GM21447 (cell line): Measurements from ENCODE around the gene POU3F2.

ENCODE experiments used
- ATAC-seq: cut with Tn5 transposase; IDR thresholded peaks from one replicate; pipeline ENCODE4 v1.9.1; 2021; ENCODE audit not compliant: unreplicated experiment

Gene POU3F2

DNA sequence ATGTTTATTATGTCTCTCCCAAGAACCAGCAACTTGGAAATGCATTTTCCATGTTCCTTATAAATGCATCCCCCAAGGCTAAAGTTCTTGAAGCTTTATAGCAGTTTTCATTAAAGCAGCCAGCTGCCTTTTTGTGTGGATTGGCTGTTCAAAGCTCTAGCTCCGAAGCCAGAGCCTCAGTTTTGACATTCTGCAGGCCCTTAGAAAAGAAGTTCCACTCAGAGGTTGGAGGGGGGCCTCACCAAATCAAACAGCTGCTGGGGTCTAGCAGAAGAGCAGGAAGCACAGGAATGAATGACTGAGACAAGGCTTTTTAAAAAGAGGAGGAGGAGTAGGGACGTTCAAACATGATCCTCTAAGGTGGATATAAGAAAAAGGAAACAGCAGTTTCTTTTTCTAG is 4.2 kb upstream of the POU3F2 start:
- ATAC-seq, result no peak

DNA sequence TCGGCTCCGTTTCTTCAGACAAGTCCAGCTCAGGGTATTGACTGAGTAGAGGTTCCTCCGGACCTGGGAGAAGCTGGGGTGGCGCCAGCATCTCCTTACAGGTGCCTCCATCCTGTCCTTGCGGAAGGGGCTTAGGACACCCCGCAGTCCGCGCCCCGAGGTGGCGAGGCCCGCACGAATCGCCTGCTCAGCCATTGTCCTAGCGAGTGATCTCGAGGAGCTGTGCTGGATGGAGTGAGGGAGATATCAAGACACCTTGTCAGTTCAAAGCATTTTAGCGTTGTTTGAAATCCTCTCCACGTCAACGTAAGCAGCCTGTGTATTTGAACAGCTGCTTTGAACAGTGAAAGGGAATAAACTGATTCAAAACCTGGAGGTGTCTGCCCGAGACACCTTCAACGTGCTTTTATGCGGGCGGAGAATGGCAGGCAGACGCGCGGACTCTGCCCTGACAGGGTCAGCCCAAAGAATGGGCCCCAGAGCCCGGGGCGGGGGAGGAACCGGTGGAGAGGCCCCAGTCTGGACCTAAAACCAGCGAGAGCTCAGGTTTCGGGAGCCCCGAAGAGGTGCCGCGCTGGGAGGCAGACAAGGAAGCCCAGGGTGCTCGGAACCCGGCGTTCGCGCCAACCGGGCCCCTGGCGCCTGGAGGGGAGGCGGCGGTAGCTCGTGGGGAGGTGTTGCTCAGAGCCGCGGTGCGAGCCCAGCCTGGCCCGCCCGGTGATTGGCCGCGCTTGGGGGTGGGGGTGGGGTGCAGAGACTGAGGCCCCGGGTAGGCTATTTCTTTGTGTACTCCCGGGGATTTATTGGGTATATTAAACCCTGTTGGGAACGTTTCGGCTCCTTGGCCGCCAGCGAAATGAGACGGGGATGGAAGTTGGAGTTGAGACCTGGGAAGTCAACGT is 3.1 kb upstream of the POU3F2 start:
- no peak for ATAC-seq

DNA sequence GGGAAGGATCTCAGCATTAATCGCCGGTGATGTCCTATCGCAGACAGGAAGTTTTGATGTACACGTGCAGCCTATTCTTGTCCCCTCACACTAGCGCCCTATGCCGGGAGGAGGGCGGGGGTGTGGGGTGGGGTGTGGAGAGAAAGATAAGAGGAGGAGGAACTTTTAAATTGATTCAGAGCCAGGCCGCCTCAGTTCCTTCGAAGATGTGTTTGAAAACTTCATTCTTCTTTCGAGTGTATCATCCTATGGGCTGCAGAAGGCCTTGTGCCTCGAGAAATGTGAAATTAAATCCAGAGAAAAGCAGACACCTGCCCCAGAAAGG is 2.5 kb upstream of the POU3F2 start:
- no peak for ATAC-seq

- no peak for ATAC-seq
Measured at GRCh38 chr6:98832284-98833056, 1.9 kb upstream of the POU3F2 start.

DNA sequence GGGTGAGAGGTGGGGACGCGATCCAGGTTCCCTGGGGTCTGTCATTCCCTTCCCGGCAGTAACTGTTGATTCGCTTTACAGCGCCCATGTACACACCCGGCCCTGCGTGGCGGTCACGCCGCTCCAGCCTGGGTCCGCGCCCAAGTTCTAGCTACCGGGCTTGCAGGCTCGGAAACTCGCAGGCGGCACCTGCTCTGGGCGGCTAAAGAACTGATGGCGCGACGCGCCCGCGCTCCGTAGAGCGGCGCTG is 1.4 kb upstream of the POU3F2 start:
- ATAC-seq, result no peak

DNA sequence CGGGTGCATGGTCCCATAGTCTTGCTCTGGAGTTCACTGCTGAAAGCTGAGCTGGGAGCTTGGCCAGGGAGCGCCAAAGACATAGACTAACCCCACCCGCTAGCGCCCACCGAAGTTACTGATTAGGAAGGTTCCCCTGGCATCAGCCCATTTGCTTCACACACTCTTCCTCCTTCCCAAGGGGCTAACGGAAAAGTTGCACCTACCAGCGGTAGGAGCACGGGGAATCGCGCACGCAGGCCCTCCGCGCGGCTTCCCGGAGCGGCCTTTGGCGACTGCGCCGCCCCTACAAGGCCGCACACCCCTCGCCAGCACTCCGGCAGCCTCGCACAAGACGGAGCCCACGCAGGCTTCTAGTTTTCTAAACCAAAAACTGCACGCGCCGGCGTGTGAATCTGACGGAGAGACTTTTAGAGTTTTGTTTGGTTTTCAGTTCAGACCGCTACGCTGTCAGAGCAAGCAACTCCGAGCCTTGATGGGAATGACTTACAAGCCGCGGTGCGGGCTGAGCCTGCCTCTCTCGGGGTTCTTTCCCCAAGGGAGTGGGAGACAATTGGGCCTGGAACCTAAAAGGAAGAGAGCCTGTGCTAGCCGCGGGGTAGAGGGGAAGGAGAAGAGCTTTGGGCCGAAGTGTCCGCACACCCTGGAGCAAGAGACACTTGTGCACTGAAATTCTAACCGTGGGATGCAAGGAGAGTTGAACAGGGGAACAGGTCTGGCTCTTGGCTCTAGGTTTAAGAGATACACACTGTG is 891 bp upstream of the POU3F2 start:
- no peak for ATAC-seq

DNA sequence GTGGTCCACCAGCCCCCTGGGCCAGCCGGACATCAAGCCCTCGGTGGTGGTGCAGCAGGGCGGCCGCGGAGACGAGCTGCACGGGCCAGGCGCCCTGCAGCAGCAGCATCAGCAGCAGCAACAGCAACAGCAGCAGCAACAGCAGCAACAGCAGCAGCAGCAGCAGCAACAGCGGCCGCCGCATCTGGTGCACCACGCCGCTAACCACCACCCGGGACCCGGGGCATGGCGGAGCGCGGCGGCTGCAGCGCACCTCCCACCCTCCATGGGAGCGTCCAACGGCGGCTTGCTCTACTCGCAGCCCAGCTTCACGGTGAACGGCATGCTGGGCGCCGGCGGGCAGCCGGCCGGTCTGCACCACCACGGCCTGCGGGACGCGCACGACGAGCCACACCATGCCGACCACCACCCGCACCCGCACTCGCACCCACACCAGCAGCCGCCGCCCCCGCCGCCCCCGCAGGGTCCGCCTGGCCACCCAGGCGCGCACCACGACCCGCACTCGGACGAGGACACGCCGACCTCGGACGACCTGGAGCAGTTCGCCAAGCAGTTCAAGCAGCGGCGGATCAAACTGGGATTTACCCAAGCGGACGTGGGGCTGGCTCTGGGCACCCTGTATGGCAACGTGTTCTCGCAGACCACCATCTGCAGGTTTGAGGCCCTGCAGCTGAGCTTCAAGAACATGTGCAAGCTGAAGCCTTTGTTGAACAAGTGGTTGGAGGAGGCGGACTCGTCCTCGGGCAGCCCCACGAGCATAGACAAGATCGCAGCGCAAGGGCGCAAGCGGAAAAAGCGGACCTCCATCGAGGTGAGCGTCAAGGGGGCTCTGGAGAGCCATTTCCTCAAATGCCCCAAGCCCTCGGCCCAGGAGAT is 1.0 kb downstream of the POU3F2 start:
- no peak for ATAC-seq

DNA sequence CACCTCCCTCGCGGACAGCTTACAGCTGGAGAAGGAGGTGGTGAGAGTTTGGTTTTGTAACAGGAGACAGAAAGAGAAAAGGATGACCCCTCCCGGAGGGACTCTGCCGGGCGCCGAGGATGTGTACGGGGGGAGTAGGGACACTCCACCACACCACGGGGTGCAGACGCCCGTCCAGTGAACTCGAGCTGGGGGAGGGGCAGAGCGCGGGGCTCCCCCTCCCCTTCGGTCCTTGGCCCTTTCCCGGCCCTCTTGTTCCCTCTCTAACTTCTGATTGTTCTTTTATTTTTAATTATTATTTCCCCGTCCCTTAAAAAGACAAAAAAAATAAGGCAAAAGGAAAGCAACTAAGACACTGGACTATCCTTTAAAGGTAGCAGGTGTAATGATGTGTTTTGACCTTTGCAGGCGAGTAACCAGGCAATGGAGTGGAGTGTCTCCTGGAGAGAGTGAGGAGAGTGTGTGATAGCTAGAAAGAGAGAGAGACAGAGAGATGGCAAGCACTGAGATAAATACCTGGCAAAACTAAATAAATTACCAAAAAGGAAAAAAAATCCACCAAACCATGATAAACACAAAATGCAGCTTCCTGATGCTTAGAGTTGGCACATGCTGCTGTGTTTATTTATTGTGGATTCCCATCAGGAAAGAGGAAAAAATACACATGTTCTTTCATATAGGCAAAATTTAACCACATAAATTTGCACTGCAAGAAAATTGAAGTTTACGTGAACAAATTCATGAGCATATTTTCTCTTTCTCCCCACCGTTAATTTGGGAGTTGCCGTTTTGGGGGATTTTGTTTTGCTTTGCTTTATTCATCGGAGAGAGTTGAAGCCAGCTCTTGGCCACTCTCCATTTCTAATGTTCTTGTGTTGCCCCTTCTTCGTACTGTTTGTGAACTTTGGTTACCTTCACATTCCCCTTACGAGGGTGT is 1.9 kb downstream of the POU3F2 start:
- ATAC-seq, result no peak

GRCh38 chr6:98836962-98837944 is 2.9 kb downstream of the POU3F2 start:
- no peak for ATAC-seq

DNA sequence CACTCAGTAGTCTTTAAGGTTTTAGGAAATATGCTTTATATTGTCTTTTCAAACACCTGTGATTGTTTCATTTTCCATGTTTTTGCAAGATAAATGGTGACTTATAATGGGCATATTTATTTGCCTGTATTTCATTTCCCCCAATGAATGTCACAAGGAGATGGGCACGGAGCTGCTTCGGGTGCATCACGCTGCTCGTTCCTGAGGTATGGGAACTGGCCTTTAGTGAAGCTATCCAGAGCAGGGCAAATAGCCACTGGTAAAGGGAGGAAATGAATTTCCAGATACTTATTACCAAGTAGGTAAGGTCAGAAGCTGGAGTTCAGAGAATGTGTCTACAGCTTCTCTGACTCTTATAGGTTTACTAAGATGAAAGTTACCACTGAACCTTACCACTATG is 3.7 kb downstream of the POU3F2 start:
- no peak for ATAC-seq

DNA sequence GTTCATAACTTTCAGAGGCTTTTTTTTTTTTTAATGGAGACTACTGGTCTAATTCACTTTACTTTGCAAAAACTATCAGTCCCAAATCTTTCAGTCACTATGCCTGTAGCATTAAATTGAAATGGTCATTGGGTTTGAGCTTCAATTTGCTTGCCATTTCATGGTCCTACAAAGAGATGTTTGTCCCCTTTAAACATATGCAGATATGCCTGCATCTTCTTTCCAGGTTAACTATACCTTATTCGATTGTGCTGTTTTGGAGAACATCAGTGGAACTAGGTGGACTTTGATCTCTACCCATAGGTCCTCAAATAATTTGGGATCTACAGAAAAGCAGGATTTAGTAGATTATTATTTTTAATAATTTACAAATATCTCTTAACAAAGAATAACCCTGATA is 4.6 kb downstream of the POU3F2 start:
- ATAC-seq, result no peak

- no peak for ATAC-seq
Measured at GRCh38 chr6:98839781-98840361, 5.5 kb downstream of the POU3F2 start.

GRCh38 chr6:98840385-98840784 is 6.0 kb downstream of the POU3F2 start:
- no peak for ATAC-seq

GRCh38 chr6:98840996-98841513 is 6.7 kb downstream of the POU3F2 start:
- no peak for ATAC-seq

GRCh38 chr6:98841621-98842341 is 7.4 kb downstream of the POU3F2 start:
- no peak for ATAC-seq

DNA sequence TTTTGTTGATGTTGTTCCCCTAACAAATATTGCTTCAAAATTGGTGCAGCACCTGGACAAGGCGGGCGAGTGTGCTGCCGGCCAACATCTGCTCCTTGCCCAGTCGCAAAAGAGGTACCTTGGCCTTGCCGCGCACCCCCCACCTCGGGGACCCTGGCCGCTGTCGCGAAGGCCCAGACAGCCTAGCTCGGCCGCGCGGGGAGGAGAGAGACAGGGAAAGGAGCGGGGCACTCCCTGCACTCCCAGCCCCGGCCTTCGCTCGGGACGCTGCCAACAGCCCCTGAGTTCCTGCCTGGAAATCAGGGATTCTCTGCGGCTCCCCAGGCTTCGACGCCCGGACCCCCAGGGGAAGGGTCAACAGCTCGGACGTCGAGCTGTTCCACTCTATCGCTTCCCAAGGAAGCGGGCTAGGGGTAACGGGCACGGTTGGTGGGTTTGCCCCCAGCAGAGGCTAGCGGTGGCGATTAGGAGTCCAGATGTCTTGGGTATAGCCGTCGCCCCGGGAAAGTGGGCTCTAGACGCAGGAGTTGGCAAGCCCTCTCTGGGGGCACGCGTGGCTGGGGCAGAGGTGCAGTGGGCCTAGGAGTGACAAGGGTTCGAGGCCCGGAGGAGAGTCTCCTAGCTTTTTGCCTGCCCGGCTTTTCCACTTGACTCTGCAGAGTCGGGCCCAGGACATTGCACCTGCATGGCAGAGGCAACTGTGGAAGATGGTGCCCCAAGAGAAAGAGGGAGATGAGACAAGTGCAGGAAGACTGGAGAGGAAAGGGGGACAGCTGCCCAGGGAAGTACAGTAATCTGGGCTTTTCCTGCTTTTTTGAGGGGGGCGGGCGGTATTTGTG is 8.2 kb downstream of the POU3F2 start:
- no peak for ATAC-seq
